Kidney (tissue), 22 donors: ENCODE results near the gene CNIH4. TPM values are rescaled to one million over a fixed set of nuclear protein-coding genes. Genes with fewer than 3 reads are reported as not detected.
A peak's percentile ranks its signal among the peaks of the same experiment; 100 is the strongest.
"Not testable (repeated sequence)": the region's sequence is repeated elsewhere in the genome, so short reads cannot be mapped to it uniquely, and the experiment has no call there.

Source experiments
- DNase-seq, 5 donors: peaks; one replicate each; pipeline ENCODE4 v3.0.0-alpha.2; 2013 to 2020
- FAIRE-seq: peaks from 2 replicates; lab custom pipeline; 2012; peaks lifted over from hg19 to GRCh38; lab: Jason Lieb, UNC
- H3K27ac ChIP-seq, 2 donors: one replicate each; pipeline ENCODE4 v1.7.0; 2013; ENCODE audit warnings: low read depth in 2 of 2, low read length in 2 of 2, inconsistent platforms in 1 of 2
- H3K27me3 ChIP-seq: one replicate; pipeline ENCODE4 v1.7.1; 2013; ENCODE audit warnings: low read length, inconsistent platforms; ENCODE audit not compliant: control insufficient read depth, insufficient read depth
- H3K36me3 ChIP-seq, 3 donors: one replicate each; pipeline versions ENCODE4 v1.7.0 to v1.7.1; 2013; ENCODE audit warnings: low read length in 3 of 3, control low read depth in 1 of 3, inconsistent platforms in 1 of 3; ENCODE audit not compliant: insufficient read depth in 3 of 3, control insufficient read depth in 2 of 3
- H3K4me1 ChIP-seq, 3 donors: one replicate each; pipeline versions ENCODE4 v1.7.0 to v1.7.1; 2013; ENCODE audit warnings: low read length in 3 of 3, inconsistent platforms in 1 of 3, low read depth in 1 of 3; ENCODE audit not compliant: control insufficient read depth in 2 of 3, insufficient read depth in 2 of 3
- H3K4me3 ChIP-seq, 3 donors: one replicate each; pipeline versions ENCODE4 v1.7.0 to v1.8.1; 2013; ENCODE audit warnings: low read length in 3 of 3, control low read depth in 1 of 3, inconsistent platforms in 1 of 3
- H3K9ac ChIP-seq, 3 donors: one replicate each; pipeline versions ENCODE4 v1.7.0 to v1.7.1; 2013; ENCODE audit warnings: low read length in 3 of 3, control low read depth in 1 of 3, inconsistent platforms in 1 of 3
- H3K9me3 ChIP-seq, 3 donors: one replicate each; pipeline versions ENCODE4 v1.7.0 to v1.7.1; 2013; ENCODE audit warnings: low read length in 3 of 3, control low read depth in 1 of 3, inconsistent platforms in 1 of 3; ENCODE audit not compliant: control insufficient read depth in 2 of 3, insufficient read depth in 1 of 3
- intact Hi-C: fragments of 100-400 bp; cut with DNase I; formaldehyde crosslinking; loops from one replicate; pipeline ENCODE4 v1.11.1; 2022
- long read RNA-seq, 10 donors: library from polyadenylated mRNA in 1 of 10; unstranded in 1 of 10; transcript quantifications; one replicate each; pipeline ENCODE4 v2.0.0 and lab custom pipeline, GENCODE V29; 2021 to 2026
- polyA plus RNA-seq: library from polyadenylated mRNA; stranded (reverse); fragments of 350-450 nt; fragmentation: Illumina TruSeq; extraction: RNeasy Lipid Tissue Mini Kit (QIAGEN cat#74804); gene quantifications from one replicate; pipeline ENCODE4 v1.2.3, GENCODE V29; 2014; ENCODE audit warnings: low read depth, low replicate concordance; ENCODE audit not compliant: insufficient read depth
- total RNA-seq: library from RNA; stranded (reverse); fragmentation: NEBNext Ultra II Directional; extraction: Animal tissue kit (Norgen Biotek cat#: 25700); gene quantifications from one replicate; pipeline ENCODE4 v1.2.1, GENCODE V29; 2021
- TF ChIP-seq, protein P1 (sequence below): IDR thresholded peaks from 3 replicates; pipeline ENCODE4 v1.5.1; 2012; ENCODE audit warnings: mild to moderate bottlenecking, moderate library complexity, borderline replicate concordance; ENCODE audit not compliant: insufficient read depth; ENCODE audit errors: extremely low read depth
- donor health status: control.
- donor health status: control.
- donor health status: control.
- donor health status: control.
- donor health status: control.
- donor health status: DM: yes; HTN: yes; CAD: no.
- donor health status: Normal renal cell carcinoma (clear cell type).

CNIH4 gene
- 51.0 TPM for total RNA-seq
- polyA plus RNA-seq = 77.9 TPM
- long read RNA-seq, donor 1, full-length matches to known transcripts = 40 of 40 reads
- long read RNA-seq, donor 1, partial matches to known transcripts = 0 of 40 reads
- long read RNA-seq, donor 1, other reads (novel, unspliced or antisense) = 0 of 40 reads
- long read RNA-seq, donor 2, full-length matches to known transcripts = 39 of 44 reads
- long read RNA-seq, donor 2, partial matches to known transcripts = 5 of 44 reads
- long read RNA-seq, donor 2, other reads (novel, unspliced or antisense) = 0 of 44 reads
- long read RNA-seq, donor 3, full-length matches to known transcripts = 44 of 49 reads
- long read RNA-seq, donor 3, partial matches to known transcripts = 5 of 49 reads
- long read RNA-seq, donor 3, other reads (novel, unspliced or antisense) = 0 of 49 reads
- long read RNA-seq, donor 4, full-length matches to known transcripts = 25 of 25 reads
- long read RNA-seq, donor 4, partial matches to known transcripts = 0 of 25 reads
- long read RNA-seq, donor 4, other reads (novel, unspliced or antisense) = 0 of 25 reads
- long read RNA-seq, donor 5, full-length matches to known transcripts = 2 of 2 reads
- long read RNA-seq, donor 5, partial matches to known transcripts = 0 of 2 reads
- long read RNA-seq, donor 5, other reads (novel, unspliced or antisense) = 0 of 2 reads
- long read RNA-seq, donor 6, full-length matches to known transcripts = 100 of 109 reads
- long read RNA-seq, donor 6, partial matches to known transcripts = 9 of 109 reads
- long read RNA-seq, donor 6, other reads (novel, unspliced or antisense) = 0 of 109 reads
- long read RNA-seq, donor 7, full-length matches to known transcripts = 42 of 59 reads
- long read RNA-seq, donor 7, partial matches to known transcripts = 2 of 59 reads
- long read RNA-seq, donor 7, other reads (novel, unspliced or antisense) = 15 of 59 reads
- long read RNA-seq, donor 8, full-length matches to known transcripts = 58 of 66 reads
- long read RNA-seq, donor 8, partial matches to known transcripts = 8 of 66 reads
- long read RNA-seq, donor 8, other reads (novel, unspliced or antisense) = 0 of 66 reads
- long read RNA-seq, donor 9, full-length matches to known transcripts = 34 of 34 reads
- long read RNA-seq, donor 9, partial matches to known transcripts = 0 of 34 reads
- long read RNA-seq, donor 9, other reads (novel, unspliced or antisense) = 0 of 34 reads
- long read RNA-seq, donor 10, full-length matches to known transcripts = 48 of 53 reads
- long read RNA-seq, donor 10, partial matches to known transcripts = 5 of 53 reads
- long read RNA-seq, donor 10, other reads (novel, unspliced or antisense) = 0 of 53 reads

- intact Hi-C loops = no loop called here
- peak within 1 kb of the TSS; percentile 91 to 93 for H3K27ac ChIP-seq
- no peaks in the 10 kb centered on the region for H3K9me3 ChIP-seq
- TF ChIP-seq, protein P1, sequence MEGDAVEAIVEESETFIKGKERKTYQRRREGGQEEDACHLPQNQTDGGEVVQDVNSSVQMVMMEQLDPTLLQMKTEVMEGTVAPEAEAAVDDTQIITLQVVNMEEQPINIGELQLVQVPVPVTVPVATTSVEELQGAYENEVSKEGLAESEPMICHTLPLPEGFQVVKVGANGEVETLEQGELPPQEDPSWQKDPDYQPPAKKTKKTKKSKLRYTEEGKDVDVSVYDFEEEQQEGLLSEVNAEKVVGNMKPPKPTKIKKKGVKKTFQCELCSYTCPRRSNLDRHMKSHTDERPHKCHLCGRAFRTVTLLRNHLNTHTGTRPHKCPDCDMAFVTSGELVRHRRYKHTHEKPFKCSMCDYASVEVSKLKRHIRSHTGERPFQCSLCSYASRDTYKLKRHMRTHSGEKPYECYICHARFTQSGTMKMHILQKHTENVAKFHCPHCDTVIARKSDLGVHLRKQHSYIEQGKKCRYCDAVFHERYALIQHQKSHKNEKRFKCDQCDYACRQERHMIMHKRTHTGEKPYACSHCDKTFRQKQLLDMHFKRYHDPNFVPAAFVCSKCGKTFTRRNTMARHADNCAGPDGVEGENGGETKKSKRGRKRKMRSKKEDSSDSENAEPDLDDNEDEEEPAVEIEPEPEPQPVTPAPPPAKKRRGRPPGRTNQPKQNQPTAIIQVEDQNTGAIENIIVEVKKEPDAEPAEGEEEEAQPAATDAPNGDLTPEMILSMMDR = no peak
- DNase-seq = peak; percentile 92 to 98 (median 97)
- H3K9ac ChIP-seq = peak within 1 kb of the TSS; percentile 69 to 82 (median 79)
- peak within 1 kb of the TSS; percentile 69 to 86 (median 86) for H3K4me3 ChIP-seq
- peaks cover 3 to 11% (median 10%) of the 10 kb centered on the region in 3 donors for H3K4me1 ChIP-seq
- H3K36me3 ChIP-seq = no peaks in the 10 kb centered on the region
- no peaks in the 10 kb centered on the region for H3K27me3 ChIP-seq
- FAIRE-seq = peak; percentile 91
These were observed at the start of gene CNIH4 for GRCh38 chr1:224356685-224357625. Gene CNIH4 (plus strand): TSS chr1:224356879. CDS start chr1:224356925, 46 bp downstream.

- DNase-seq (no peak), FAIRE-seq (no peak)
- intact Hi-C loops = no loop called here
- TF ChIP-seq, protein P1 = no peak
- Histone ChIP-seq H3K9ac (no peak overlapping the region), H3K4me1 (no peaks in the 10 kb centered on the region), H3K4me3 (no peak overlapping the region), H3K9me3 (no peaks in the 10 kb centered on the region), H3K36me3 (peaks cover 0 to 22% (median 16%) of the 10 kb centered on the region in 3 donors), H3K27me3 (no peaks in the 10 kb centered on the region), H3K27ac (no peak overlapping the region)
These were observed 48.6 kb upstream of the CNIH4 start for GRCh38 chr1:224308064-224308463.

DNA sequence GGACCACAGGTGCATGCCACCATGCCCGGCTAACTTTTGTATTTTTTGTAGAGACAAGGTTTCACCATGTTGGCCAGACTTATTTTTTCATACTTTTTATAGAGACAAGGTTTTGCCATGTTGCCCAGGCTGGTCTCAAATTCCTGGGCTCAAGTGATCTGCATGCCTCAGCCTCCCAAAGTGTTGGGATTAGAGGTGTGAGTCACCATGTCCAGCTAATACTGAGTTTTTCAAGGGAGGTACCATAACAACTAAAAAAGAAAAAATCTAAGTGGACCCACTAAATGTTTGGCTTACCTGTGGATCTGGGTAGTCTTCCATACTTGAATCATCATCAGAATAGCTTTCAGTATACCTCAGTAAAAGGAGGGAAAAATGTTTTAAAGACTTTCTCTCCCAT lies 45.2 kb upstream of the CNIH4 start:
- H3K27me3 ChIP-seq, H3K4me1 ChIP-seq, H3K4me3 ChIP-seq, H3K9me3 ChIP-seq, DNase-seq, H3K9ac ChIP-seq, H3K27ac ChIP-seq, FAIRE-seq, intact Hi-C loops: not testable (repeated sequence)
- peaks cover 0 to 22% (median 7%) of the 10 kb centered on the region in 3 donors for H3K36me3 ChIP-seq
